ENCODE results near the gene SND1.

Gene SND1

GRCh38 chr7:127916735-127917134 lies 264.7 kb downstream of the SND1 start:
- no peak overlapping the region for H3K27ac ChIP-seq (ENCODE audit: low read depth, low read length)
- no peaks in the 10 kb centered on the region for H4K20me1 ChIP-seq (ENCODE audit: control insufficient read depth, insufficient read depth, low read depth, low read length)
- H3K9me3 ChIP-seq (ENCODE audit: control insufficient read depth, insufficient read depth, low read length): no peaks in the 10 kb centered on the region
- peaks cover 25% of the 10 kb centered on the region for H3K4me1 ChIP-seq (ENCODE audit: control insufficient read depth, low read length)
- H3K27me3 ChIP-seq (ENCODE audit: control insufficient read depth, low read length): no peaks in the 10 kb centered on the region
- H3F3A ChIP-seq (ENCODE audit: control insufficient read depth, insufficient read depth): peaks cover 12% of the 10 kb centered on the region
- no peaks in the 10 kb centered on the region for H3K9me2 ChIP-seq (replicated peaks; ENCODE audit: control insufficient read depth, low read length)
- no peak overlapping the region for H3K4me3 ChIP-seq (ENCODE audit: low read length)
- H3K79me2 ChIP-seq (ENCODE audit: control insufficient read depth, low read length): peaks cover 18% of the 10 kb centered on the region
- peaks cover 16% of the 10 kb centered on the region for H3K36me3 ChIP-seq (ENCODE audit: control insufficient read depth, low read length)
- TF ChIP-seq, protein P1, sequence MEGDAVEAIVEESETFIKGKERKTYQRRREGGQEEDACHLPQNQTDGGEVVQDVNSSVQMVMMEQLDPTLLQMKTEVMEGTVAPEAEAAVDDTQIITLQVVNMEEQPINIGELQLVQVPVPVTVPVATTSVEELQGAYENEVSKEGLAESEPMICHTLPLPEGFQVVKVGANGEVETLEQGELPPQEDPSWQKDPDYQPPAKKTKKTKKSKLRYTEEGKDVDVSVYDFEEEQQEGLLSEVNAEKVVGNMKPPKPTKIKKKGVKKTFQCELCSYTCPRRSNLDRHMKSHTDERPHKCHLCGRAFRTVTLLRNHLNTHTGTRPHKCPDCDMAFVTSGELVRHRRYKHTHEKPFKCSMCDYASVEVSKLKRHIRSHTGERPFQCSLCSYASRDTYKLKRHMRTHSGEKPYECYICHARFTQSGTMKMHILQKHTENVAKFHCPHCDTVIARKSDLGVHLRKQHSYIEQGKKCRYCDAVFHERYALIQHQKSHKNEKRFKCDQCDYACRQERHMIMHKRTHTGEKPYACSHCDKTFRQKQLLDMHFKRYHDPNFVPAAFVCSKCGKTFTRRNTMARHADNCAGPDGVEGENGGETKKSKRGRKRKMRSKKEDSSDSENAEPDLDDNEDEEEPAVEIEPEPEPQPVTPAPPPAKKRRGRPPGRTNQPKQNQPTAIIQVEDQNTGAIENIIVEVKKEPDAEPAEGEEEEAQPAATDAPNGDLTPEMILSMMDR (IDR thresholded peaks at IDR 0.05; ENCODE audit: low read depth, low read length, poor library complexity, severe bottlenecking): no peak
- TF ChIP-seq EZH2phosphoT487 (IDR thresholded peaks at IDR 0.05; ENCODE audit: borderline replicate concordance, low read length): no peak
- no peak overlapping the region for H3K4me2 ChIP-seq (ENCODE audit: low read length)

- H3K27me3 ChIP-seq (ENCODE audit: control insufficient read depth, low read length): no peaks in the 10 kb centered on the region
- no peaks in the 10 kb centered on the region for H3K9me3 ChIP-seq (ENCODE audit: control insufficient read depth, insufficient read depth, low read length)
- peaks cover 15% of the 10 kb centered on the region for H3K79me2 ChIP-seq (ENCODE audit: control insufficient read depth, low read length)
- H3K27ac ChIP-seq (ENCODE audit: low read depth, low read length): no peak overlapping the region
- no peak overlapping the region for H3K4me2 ChIP-seq (ENCODE audit: low read length)
- H3K4me1 ChIP-seq (ENCODE audit: control insufficient read depth, low read length): peaks cover 20% of the 10 kb centered on the region
- H3K4me3 ChIP-seq (ENCODE audit: low read length): no peak overlapping the region
- H3F3A ChIP-seq (ENCODE audit: control insufficient read depth, insufficient read depth): peaks cover 3% of the 10 kb centered on the region; the same call in 1 of the 2 replicates
- no peaks in the 10 kb centered on the region for H3K9me2 ChIP-seq (replicated peaks; ENCODE audit: control insufficient read depth, low read length)
- H3K36me3 ChIP-seq (ENCODE audit: control insufficient read depth, low read length): peaks cover 15% of the 10 kb centered on the region
- TF ChIP-seq EZH2phosphoT487 (IDR thresholded peaks at IDR 0.05; ENCODE audit: borderline replicate concordance, low read length): no peak
- H4K20me1 ChIP-seq (ENCODE audit: control insufficient read depth, insufficient read depth, low read depth, low read length): no peaks in the 10 kb centered on the region
These were observed 266.1 kb downstream of the SND1 start for GRCh38 chr7:127918130-127918529.

GRCh38 chr7:127920787-127921438 lies 268.9 kb downstream of the SND1 start:
- peaks cover 12% of the 10 kb centered on the region for H3K4me1 ChIP-seq (ENCODE audit: control insufficient read depth, low read length)
- H3K4me3 ChIP-seq (ENCODE audit: low read length): no peak overlapping the region

DNA sequence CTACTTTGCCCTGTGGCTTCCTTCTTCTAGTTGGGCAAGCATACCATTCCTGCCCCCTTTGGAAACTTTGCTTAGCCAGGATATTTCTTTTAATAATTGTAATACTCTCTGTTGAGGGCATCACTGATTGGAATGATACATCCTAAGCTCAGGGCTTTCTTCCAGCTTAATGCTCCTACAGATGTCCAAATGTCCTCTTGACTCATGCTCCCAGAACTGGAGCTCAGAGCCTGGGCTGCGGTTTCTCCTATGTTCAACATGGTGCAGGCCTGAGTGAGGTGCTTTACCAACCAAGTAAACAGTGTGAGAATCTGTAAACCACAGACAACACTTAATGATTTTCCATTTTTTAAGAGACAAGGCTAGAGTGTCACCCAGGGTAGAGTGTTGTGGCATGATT lies 270.7 kb downstream of the SND1 start:
- TF ChIP-seq, protein P1 (IDR thresholded peaks at IDR 0.05; ENCODE audit: low read depth, low read length, poor library complexity, severe bottlenecking): no peak
- no peak for TF ChIP-seq EZH2phosphoT487 (IDR thresholded peaks at IDR 0.05; ENCODE audit: borderline replicate concordance, low read length)

More at GRCh38 chr7:127920787-127921438, 268.9 kb downstream of the SND1 start:
- H3K9me3 ChIP-seq (ENCODE audit: control insufficient read depth, insufficient read depth, low read length): no peaks in the 10 kb centered on the region
- H3K9me2 ChIP-seq (replicated peaks; ENCODE audit: control insufficient read depth, low read length): no peaks in the 10 kb centered on the region
- H3K79me2 ChIP-seq (ENCODE audit: control insufficient read depth, low read length): peaks cover 3% of the 10 kb centered on the region
- no peaks in the 10 kb centered on the region for H3K27me3 ChIP-seq (ENCODE audit: control insufficient read depth, low read length)
- H3K36me3 ChIP-seq (ENCODE audit: control insufficient read depth, low read length): no peaks in the 10 kb centered on the region
- H3K4me2 ChIP-seq (ENCODE audit: low read length): no peak overlapping the region
- TF ChIP-seq, protein P1 (IDR thresholded peaks at IDR 0.05; ENCODE audit: low read depth, low read length, poor library complexity, severe bottlenecking): no peak
- TF ChIP-seq EZH2phosphoT487 (IDR thresholded peaks at IDR 0.05; ENCODE audit: borderline replicate concordance, low read length): no peak
- H4K20me1 ChIP-seq (ENCODE audit: control insufficient read depth, insufficient read depth, low read depth, low read length): no peaks in the 10 kb centered on the region
- H3F3A ChIP-seq (ENCODE audit: control insufficient read depth, insufficient read depth): no peaks in the 10 kb centered on the region
- no peak overlapping the region for H3K27ac ChIP-seq (ENCODE audit: low read depth, low read length)

More for the DNA sequence above, 270.7 kb downstream of the SND1 start:
- H3K4me1 ChIP-seq (ENCODE audit: control insufficient read depth, low read length): peaks cover 22% of the 10 kb centered on the region
- no peaks in the 10 kb centered on the region for H3K9me2 ChIP-seq (replicated peaks; ENCODE audit: control insufficient read depth, low read length)
- no peak overlapping the region for H3K4me3 ChIP-seq (ENCODE audit: low read length)
- no peaks in the 10 kb centered on the region for H3K9me3 ChIP-seq (ENCODE audit: control insufficient read depth, insufficient read depth, low read length)
- no peaks in the 10 kb centered on the region for H3K36me3 ChIP-seq (ENCODE audit: control insufficient read depth, low read length)
- no peak overlapping the region for H3K27ac ChIP-seq (ENCODE audit: low read depth, low read length)
- no peaks in the 10 kb centered on the region for H3K27me3 ChIP-seq (ENCODE audit: control insufficient read depth, low read length)
- H3K79me2 ChIP-seq (ENCODE audit: control insufficient read depth, low read length): peaks cover 11% of the 10 kb centered on the region
- H3F3A ChIP-seq (ENCODE audit: control insufficient read depth, insufficient read depth): no peaks in the 10 kb centered on the region
- no peak overlapping the region for H3K4me2 ChIP-seq (ENCODE audit: low read length)
- no peaks in the 10 kb centered on the region for H4K20me1 ChIP-seq (ENCODE audit: control insufficient read depth, insufficient read depth, low read depth, low read length)
